ENCODE results near the gene FSCN2. TPM values are rescaled to one million over a fixed set of nuclear protein-coding genes. Genes with fewer than 3 reads are reported as not detected.

Gene FSCN2, protein sequence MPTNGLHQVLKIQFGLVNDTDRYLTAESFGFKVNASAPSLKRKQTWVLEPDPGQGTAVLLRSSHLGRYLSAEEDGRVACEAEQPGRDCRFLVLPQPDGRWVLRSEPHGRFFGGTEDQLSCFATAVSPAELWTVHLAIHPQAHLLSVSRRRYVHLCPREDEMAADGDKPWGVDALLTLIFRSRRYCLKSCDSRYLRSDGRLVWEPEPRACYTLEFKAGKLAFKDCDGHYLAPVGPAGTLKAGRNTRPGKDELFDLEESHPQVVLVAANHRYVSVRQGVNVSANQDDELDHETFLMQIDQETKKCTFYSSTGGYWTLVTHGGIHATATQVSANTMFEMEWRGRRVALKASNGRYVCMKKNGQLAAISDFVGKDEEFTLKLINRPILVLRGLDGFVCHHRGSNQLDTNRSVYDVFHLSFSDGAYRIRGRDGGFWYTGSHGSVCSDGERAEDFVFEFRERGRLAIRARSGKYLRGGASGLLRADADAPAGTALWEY
- total RNA-seq: 1.7 and 2.8 TPM in 2 replicates

DNA sequence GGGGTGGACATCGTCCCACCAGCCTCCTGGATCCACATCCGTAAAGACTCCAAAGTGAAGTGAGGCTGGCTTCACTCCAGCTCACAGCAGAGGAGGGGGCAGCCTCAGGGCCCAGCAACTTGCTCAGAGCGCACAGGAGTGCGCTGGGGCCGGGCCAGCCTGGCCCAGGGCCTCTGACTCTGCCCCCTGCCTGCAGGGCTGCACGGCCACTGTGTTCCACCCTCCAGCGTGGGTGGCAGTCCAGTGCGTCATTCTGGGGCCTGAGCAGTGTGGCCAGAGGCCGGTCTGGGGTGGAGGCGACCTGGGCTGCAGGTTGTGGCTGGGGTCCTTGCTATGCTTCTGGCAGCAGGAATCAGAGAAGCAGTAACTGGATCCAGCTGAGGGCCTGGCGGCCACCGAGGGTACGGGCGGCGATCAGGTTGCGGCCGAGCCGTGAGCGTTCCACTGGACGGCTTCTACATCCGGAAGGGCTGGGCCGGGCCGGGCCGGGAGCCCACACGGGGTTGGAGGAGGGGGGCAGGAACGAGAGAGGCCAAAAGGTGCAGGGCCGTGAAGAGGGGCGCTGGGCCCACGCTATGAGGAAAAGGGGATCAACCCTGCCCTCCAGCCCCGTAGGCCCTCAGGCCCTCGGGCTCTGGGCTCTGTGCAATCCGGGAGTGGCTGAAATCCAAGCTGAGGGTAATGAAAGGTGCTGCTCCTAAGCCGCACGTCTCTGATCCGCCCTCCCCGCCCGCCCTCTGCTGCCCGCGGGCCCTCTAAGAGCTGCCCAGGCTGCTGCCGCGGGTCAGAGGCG lies at the start of gene FSCN2:
TSS of gene FSCN2 (plus strand) at position 787 of the 793 bp plus-strand sequence. CDS start 155 bp downstream, outside the sequence.

DNA sequence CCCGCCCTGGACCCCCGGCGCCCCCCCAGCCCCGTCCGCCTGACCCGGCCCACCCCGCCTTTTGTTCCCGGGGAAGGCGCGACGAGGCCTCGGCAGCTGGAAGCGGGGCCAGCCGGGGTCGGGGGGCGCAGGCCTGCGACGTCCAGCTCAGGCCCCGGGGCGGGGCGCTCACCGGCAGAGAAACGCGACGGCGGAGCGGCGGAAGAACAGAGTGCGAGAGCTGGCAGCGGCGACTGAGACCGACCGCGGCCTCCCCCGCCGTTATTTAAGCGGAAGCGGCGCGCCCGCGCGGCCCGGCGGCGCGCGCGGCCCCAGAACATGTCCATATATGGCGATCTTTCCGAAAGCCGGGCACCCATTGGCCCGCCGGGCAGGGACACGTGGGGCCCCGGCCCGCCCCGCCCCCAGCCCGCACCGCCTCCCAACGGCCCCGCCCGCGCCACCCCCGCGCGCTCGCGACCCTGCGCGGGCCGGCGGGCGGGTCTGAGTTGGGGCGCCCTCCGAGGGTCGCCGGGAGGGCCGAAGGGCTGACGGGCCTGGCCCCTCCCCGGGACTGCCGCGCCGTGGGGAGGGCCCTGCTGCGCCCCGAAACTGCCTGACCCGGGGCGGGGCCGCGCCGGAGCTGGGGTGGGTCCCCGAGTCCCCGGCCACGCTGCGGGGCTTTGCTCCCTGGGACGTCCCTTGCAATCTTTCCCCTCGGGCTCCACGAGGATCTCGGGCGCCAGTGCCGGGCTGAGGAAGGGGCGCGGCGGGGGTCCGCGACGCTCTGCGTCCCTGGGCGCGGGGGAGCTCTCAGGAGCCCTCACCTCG lies 15.4 kb upstream of the FSCN2 start, which contains the start of gene ACTG1:
TSS of gene ACTG1 (minus strand) at position 238 of the 810 bp plus-strand sequence. CDS start 445 bp downstream, outside the sequence.

DNA sequence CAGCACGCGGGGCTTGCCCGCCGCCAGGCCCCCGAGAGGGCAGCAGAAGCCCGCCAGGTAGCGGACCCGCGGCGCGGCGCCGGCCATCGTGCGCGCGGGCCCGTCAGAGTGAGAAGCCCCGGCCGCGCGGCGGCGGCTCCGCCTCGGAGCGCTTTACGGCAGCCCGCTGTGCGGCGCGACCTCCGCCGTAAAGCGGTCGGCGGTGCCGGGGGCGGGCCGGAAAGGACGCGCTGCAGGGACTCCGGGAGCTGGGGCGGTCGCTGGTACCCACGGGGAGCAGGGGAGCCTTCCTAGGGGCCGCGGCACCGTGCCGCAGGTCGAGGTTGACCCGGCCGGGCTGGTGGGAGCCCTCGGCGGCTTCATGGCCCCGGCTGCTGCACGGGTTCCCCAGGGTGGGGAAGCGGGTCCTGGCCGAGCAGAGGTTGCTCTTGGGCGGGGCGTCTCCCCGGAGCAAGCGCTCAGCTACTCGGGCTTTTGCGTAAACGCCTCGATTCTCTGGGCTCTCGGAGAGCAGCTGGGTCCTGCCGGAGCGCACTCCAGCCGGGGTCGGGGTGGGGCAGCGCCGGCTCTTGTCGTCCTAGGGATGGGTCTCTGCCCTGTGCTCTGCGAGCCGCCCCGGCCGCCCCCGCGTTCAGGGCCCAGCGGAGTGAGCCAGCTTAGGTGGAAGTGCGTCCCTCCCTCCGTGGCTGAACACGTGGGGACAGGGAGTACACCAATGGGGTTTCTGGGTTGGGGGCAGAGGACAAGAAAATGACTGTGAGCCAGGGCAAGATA lies 24.3 kb downstream of the FSCN2 start, which contains the start of gene FAAP100:
TSS of gene FAAP100 (minus strand) at position 110 of the 774 bp plus-strand sequence. CDS start at position 87, 23 bp downstream.

Other genes with a start within 250 kb of the FSCN2 start
- 47.0 and 49.5 TPM in 2 replicates for gene SLC38A10, start 233.1 kb upstream of the FSCN2 start, total RNA-seq
- 4.4 and 5.1 TPM in 2 replicates for gene BAHCC1, start 132.9 kb upstream of the FSCN2 start, total RNA-seq
- 4,208 and 4,624 TPM in 2 replicates for gene ACTG1, start 15.6 kb upstream of the FSCN2 start, total RNA-seq
- 10.1 and 12.9 TPM in 2 replicates for gene FAAP100, start 24.0 kb downstream of the FSCN2 start, total RNA-seq
- 40.7 and 58.6 TPM in 2 replicates for gene NPLOC4, start 108.7 kb downstream of the FSCN2 start, total RNA-seq
- 0.86 and 3.3 TPM in 2 replicates for gene TSPAN10, start 108.8 kb downstream of the FSCN2 start, total RNA-seq
- gene PDE6G, start 128.2 kb downstream of the FSCN2 start, total RNA-seq: not detected in 2 replicates
- gene OXLD1, start 138.2 kb downstream of the FSCN2 start, total RNA-seq: 37.0 and 39.0 TPM in 2 replicates
- 6.5 and 7.5 TPM in 2 replicates for gene CCDC137, start 138.4 kb downstream of the FSCN2 start, total RNA-seq
- 21.5 and 34.0 TPM in 2 replicates for gene ARL16, start 155.4 kb downstream of the FSCN2 start, total RNA-seq
- 57.4 and 64.3 TPM in 2 replicates for gene HGS, start 155.6 kb downstream of the FSCN2 start, total RNA-seq
- 3.5 and 7.6 TPM in 2 replicates for gene MRPL12, start 175.0 kb downstream of the FSCN2 start, total RNA-seq
- 2.7 and 5.4 TPM in 2 replicates for gene SLC25A10, start 183.9 kb downstream of the FSCN2 start, total RNA-seq